Esophagus muscularis mucosa (tissue), 4 donors: ENCODE data around the gene SIRPA. TPM values are rescaled to one million over a fixed set of nuclear protein-coding genes. Genes with fewer than 3 reads are reported as not detected.

ENCODE experiments used
- DNase-seq: peaks from one replicate; pipeline ENCODE4 v3.0.0-alpha.2; 2017; ENCODE audit errors: extremely low spot score
- H3K27ac ChIP-seq, 4 donors: fragments of 200-600 bp; sonication (generic); replicated peaks in 1 of 4; 1 replicate in 3 of 4; 2 replicates in 1 of 4; pipeline ENCODE4 v1.5.1; 2016 to 2019; ENCODE audit warnings: mild to moderate bottlenecking in 1 of 4
- H3K27me3 ChIP-seq, 4 donors: fragments of 200-600 bp; sonication (generic); one replicate each; pipeline versions ENCODE4 v1.5.1 to v1.6.0; 2016 to 2019
- H3K36me3 ChIP-seq, 4 donors: fragments of 200-600 bp; sonication (generic); one replicate each; pipeline ENCODE4 v1.5.1; 2016 to 2019
- H3K4me1 ChIP-seq, 4 donors: fragments of 200-600 bp; sonication (generic); one replicate each; pipeline ENCODE4 v1.5.1; 2016 to 2019
- H3K4me3 ChIP-seq, 4 donors: fragments of 200-600 bp; sonication (generic); 1 replicate in 2 of 4; 2 replicates in 2 of 4; pipeline ENCODE4 v1.5.1; 2016 to 2019; ENCODE audit warnings: mild to moderate bottlenecking in 4 of 4, moderate library complexity in 1 of 4
- H3K9me3 ChIP-seq, 4 donors: fragments of 200-600 bp; sonication (generic); 1 replicate in 3 of 4; 2 replicates in 1 of 4; pipeline ENCODE4 v1.5.1; 2016 to 2019
- CTCF ChIP-seq, 3 experiments: fragments of 200-600 bp in 2 of 3; fragments of 450-650 bp in 1 of 3; sonication (generic) in 2 of 3; IDR thresholded peaks; one replicate each; pipeline ENCODE4 v1.5.1; 2017 to 2019; ENCODE audit warnings: antibody characterized with exemption in 3 of 3, mild to moderate bottlenecking in 2 of 3, moderate library complexity in 1 of 3
- EP300 ChIP-seq: sonication (generic); formaldehyde crosslinking; IDR thresholded peaks from one replicate; pipeline ENCODE4 v1.6.1; 2017; ENCODE audit warnings: antibody characterized with exemption
- POLR2A ChIP-seq: fragments of 450-650 bp; IDR thresholded peaks from one replicate; pipeline ENCODE4 v1.6.1; 2017; ENCODE audit warnings: antibody characterized with exemption, moderate library complexity, mild to moderate bottlenecking, low read depth
- POLR2AphosphoS5 ChIP-seq, 2 donors: sonication (generic); formaldehyde crosslinking; IDR thresholded peaks; one replicate each; pipeline ENCODE4 v1.6.1; 2017; ENCODE audit warnings: antibody characterized with exemption in 2 of 2
- WGBS: methylation state at CpG from one replicate; pipeline ENCODE4 v1.1.5; 2018; 5-methylcytosine and 5-hydroxymethylcytosine counted together
- intact Hi-C: fragments of 100-400 bp; cut with DNase I; formaldehyde crosslinking; loops from one replicate; pipeline ENCODE4 v1.15.1; 2023
- total RNA-seq, 4 donors: library from RNA; depleted of rRNA; stranded (reverse); fragments of >200 nt; gene quantifications; one replicate each; pipeline versions ENCODE4 v1.1.0 to v1.2.1, GENCODE V29; 2016

SIRPA gene
- total RNA-seq, 4 donors from 2014 or later, result 19.5 to 39.8 (median 32.5) TPM

DNA sequence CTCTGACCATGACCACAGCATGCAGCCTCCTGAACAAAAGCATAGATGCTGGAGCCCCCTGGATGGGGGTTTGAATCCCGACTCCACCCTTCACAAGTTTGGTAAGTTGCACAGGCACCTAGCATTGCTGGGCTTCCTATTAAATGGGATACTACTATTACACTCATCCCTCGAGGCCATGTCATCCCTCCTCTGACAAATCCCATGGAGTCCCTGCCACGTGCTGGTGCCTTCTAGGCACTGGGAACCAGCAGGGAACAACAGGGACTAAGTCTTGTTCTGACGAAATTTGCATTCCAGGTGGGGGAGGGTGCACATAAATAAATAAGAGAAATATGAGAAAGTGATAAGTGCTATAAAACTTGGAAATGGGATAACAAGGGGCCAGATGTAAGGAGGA lies 15.3 kb upstream of the SIRPA start:
- H3K9me3 ChIP-seq, result no peaks in the 10 kb centered on the region
- TF ChIP-seq POLR2AphosphoS5 (IDR thresholded peaks at IDR 0.05), result no peak
- TF ChIP-seq EP300, result no peak
- TF ChIP-seq CTCF (IDR thresholded peaks at IDR 0.05), result no peak
- no peak for TF ChIP-seq POLR2A
- intact Hi-C loops, result no loop called here
- H3K27ac ChIP-seq, result no peak overlapping the region
- DNase-seq, result no peak
- peaks cover 9 to 33% (median 25%) of the 10 kb centered on the region in 4 donors for H3K4me1 ChIP-seq
- H3K27me3 ChIP-seq, result peaks cover 0 to 61% (median 16%) of the 10 kb centered on the region in 4 donors
- no peaks in the 10 kb centered on the region for H3K36me3 ChIP-seq
- 70% methylated on average over 4 of the region's 4 CpGs for WGBS
- no peak overlapping the region for H3K4me3 ChIP-seq

DNA sequence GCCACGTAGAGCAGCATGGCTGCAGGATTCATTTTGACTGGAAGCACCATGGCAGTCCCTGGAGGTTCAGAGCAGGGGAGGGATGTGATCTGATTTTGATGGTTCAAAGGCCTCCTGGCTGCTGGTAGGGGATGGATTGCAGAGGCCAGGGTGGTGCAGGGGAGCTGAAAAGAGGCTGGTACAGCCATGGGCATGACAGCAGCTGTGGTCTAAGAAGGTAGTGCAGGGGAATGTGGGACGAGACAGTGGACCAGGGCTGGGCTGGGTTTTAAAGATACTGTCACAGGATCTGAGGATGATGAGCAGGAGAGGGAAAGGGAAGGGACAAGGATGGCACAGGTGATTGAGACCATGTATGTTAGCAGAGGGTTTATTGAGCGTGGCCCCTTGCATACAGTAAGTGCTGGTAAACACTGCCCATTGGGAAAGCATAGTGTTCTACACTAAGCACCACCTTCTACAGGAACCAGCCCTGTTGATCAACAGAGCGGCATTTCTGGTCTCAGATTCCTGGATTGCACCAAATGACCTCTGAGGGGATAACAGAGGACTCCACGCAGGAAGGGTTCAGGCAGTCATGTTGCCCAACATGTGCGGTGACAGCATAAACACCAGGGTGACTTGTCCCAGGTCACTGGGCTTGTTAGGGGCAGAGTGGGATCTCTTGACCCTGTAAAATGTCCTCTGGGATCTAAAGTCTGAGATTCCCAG lies 14.5 kb upstream of the SIRPA start:
- H3K4me1 ChIP-seq, result peaks cover 9 to 33% (median 25%) of the 10 kb centered on the region in 4 donors
- no peak for TF ChIP-seq POLR2A
- TF ChIP-seq CTCF (IDR thresholded peaks at IDR 0.05), result no peak
- TF ChIP-seq POLR2AphosphoS5 (IDR thresholded peaks at IDR 0.05), result no peak
- no peak for TF ChIP-seq EP300
- no peak overlapping the region for H3K27ac ChIP-seq
- no peak for DNase-seq
- 82% methylated on average over 6 of the region's 6 CpGs for WGBS
- no peak overlapping the region for H3K4me3 ChIP-seq
- no peaks in the 10 kb centered on the region for H3K9me3 ChIP-seq
- intact Hi-C loops, result no loop called here
- H3K36me3 ChIP-seq, result no peaks in the 10 kb centered on the region
- peaks cover 0 to 61% (median 16%) of the 10 kb centered on the region in 4 donors for H3K27me3 ChIP-seq

GRCh38 chr20:1881240-1881835 lies 13.9 kb upstream of the SIRPA start:
- no peak overlapping the region for H3K4me3 ChIP-seq
- TF ChIP-seq CTCF (IDR thresholded peaks at IDR 0.05) (no peak), POLR2AphosphoS5 (IDR thresholded peaks at IDR 0.05) (no peak), POLR2A (no peak), EP300 (no peak)
- H3K27me3 ChIP-seq, result peaks cover 0 to 61% (median 16%) of the 10 kb centered on the region in 4 donors
- H3K9me3 ChIP-seq, result no peaks in the 10 kb centered on the region
- intact Hi-C loops, result no loop called here
- WGBS, result 37% methylated on average over 9 of the region's 12 CpGs
- H3K27ac ChIP-seq, result no peak overlapping the region
- H3K4me1 ChIP-seq, result peaks cover 9 to 33% (median 25%) of the 10 kb centered on the region in 4 donors
- DNase-seq, result no peak
- H3K36me3 ChIP-seq, result no peaks in the 10 kb centered on the region

GRCh38 chr20:1882026-1882425 lies 13.2 kb upstream of the SIRPA start:
- WGBS, result 77% methylated on average over 8 of the region's 8 CpGs
- Histone ChIP-seq H3K4me1 (peaks cover 9 to 36% (median 26%) of the 10 kb centered on the region in 4 donors), H3K4me3 (no peak overlapping the region), H3K27me3 (peaks cover 0 to 61% (median 16%) of the 10 kb centered on the region in 4 donors), H3K9me3 (no peaks in the 10 kb centered on the region), H3K36me3 (no peaks in the 10 kb centered on the region), H3K27ac (no peak overlapping the region)
- intact Hi-C loops, result no loop called here
- DNase-seq, result no peak
- TF ChIP-seq EP300, result no peak
- no peak for TF ChIP-seq POLR2AphosphoS5 (IDR thresholded peaks at IDR 0.05)
- TF ChIP-seq CTCF (IDR thresholded peaks at IDR 0.05), result no peak
- TF ChIP-seq POLR2A, result no peak
